HG02571 (cell line): ENCODE results near the gene OLA1.

Experiments
- ATAC-seq: cut with Tn5 transposase; IDR thresholded peaks from one replicate; pipeline ENCODE4 v1.9.1; 2021; ENCODE audit warnings: mild to moderate bottlenecking, moderate library complexity; ENCODE audit not compliant: unreplicated experiment

OLA1 gene

GRCh38 chr2:174180726-174181236, 67.6 kb downstream of the OLA1 start:
- ATAC-seq, result no peak

GRCh38 chr2:174180165-174180724, 68.1 kb downstream of the OLA1 start:
- ATAC-seq, result no peak

GRCh38 chr2:174177316-174177890, 70.9 kb downstream of the OLA1 start:
- ATAC-seq, result no peak

- no peak for ATAC-seq
These were observed 71.4 kb downstream of the OLA1 start for GRCh38 chr2:174176898-174177297.

- no peak for ATAC-seq
These were observed 73.6 kb downstream of the OLA1 start for GRCh38 chr2:174174741-174175140.

GRCh38 chr2:174172802-174173355, 75.5 kb downstream of the OLA1 start:
- ATAC-seq, result no peak

GRCh38 chr2:174171686-174172445, 76.5 kb downstream of the OLA1 start:
- no peak for ATAC-seq

GRCh38 chr2:174169372-174169771, 79.0 kb downstream of the OLA1 start:
- ATAC-seq, result no peak

- no peak for ATAC-seq
These were observed 82.1 kb downstream of the OLA1 start for GRCh38 chr2:174166261-174166660.

GRCh38 chr2:174161490-174161889, 86.8 kb downstream of the OLA1 start:
- ATAC-seq, result no peak

GRCh38 chr2:174158003-174158402, 90.3 kb downstream of the OLA1 start:
- no peak for ATAC-seq

GRCh38 chr2:174157053-174157452, 91.3 kb downstream of the OLA1 start:
- no peak for ATAC-seq

GRCh38 chr2:174153757-174154680, 94.3 kb downstream of the OLA1 start:
- no peak for ATAC-seq

- ATAC-seq, result no peak
These were observed 98.8 kb downstream of the OLA1 start for GRCh38 chr2:174149530-174149929.

GRCh38 chr2:174148833-174149232, 99.5 kb downstream of the OLA1 start:
- ATAC-seq, result no peak

- no peak for ATAC-seq
These were observed 102.5 kb downstream of the OLA1 start for GRCh38 chr2:174145827-174146226.

GRCh38 chr2:174142290-174142689, 106.0 kb downstream of the OLA1 start:
- no peak for ATAC-seq

- ATAC-seq, result no peak
These were observed 110.2 kb downstream of the OLA1 start for GRCh38 chr2:174138161-174138560.

GRCh38 chr2:174135981-174136380, 112.4 kb downstream of the OLA1 start:
- no peak for ATAC-seq

- no peak for ATAC-seq
These were observed 123.2 kb downstream of the OLA1 start for GRCh38 chr2:174125090-174125489.

- no peak for ATAC-seq
These were observed 124.2 kb downstream of the OLA1 start for GRCh38 chr2:174124181-174124580.
